Endothelial cell of umbilical vein (primary cell): ENCODE measurements around the gene HSP90B1. TPM values are rescaled to one million over a fixed set of nuclear protein-coding genes. Genes with fewer than 3 reads are reported as not detected.

ENCODE experiments used
- BruUV-seq: library from RNA; stranded (reverse); fragments of 400-500 nt; replicated peaks from 2 replicates; lab custom pipeline; 2021; lab: Mats Ljungman, UMichigan
- CTCF ChIA-PET: fragments of 300-600, 350-600 bp; sonication (Branson Sonifier 250); formaldehyde crosslinking; loops from one replicate; lab custom pipeline; 2021; ENCODE audit warnings: antibody characterized with exemption, inconsistent platforms; lab: Charles Lee
- POLR2A ChIA-PET: fragments of 300-600, 350-600 bp; sonication (Branson Sonifier 250); formaldehyde crosslinking; loops from one replicate; lab custom pipeline; 2021; ENCODE audit warnings: antibody characterized with exemption, inconsistent platforms; lab: Charles Lee
- DNase-seq: peaks from one replicate; pipeline ENCODE4 v3.0.0-alpha.2; 2011; ENCODE audit warnings: low read depth, low spot score
- FAIRE-seq: peaks from 2 replicates; lab custom pipeline; 2011; peaks lifted over from hg19 to GRCh38; lab: Jason Lieb, UNC
- H2AFZ ChIP-seq: 2 replicates; pipeline ENCODE4 v1.6.0; 2012; ENCODE audit warnings: low read depth, low read length, control low read depth, inconsistent platforms
- H3K27ac ChIP-seq: 2 replicates; pipeline ENCODE4 v1.5.1; 2011; ENCODE audit warnings: low read depth, mild to moderate bottlenecking, control low read depth, low read length, moderate library complexity; ENCODE audit not compliant: insufficient read depth
- H3K27me3 ChIP-seq, 2 experiments: 2 replicates each; pipeline versions ENCODE4 v1.6.0 to v1.6.1; 2011; ENCODE audit warnings: low read length in 2 of 2, mixed read lengths in 1 of 2; ENCODE audit not compliant: control insufficient read depth in 2 of 2, insufficient read depth in 2 of 2
- H3K36me3 ChIP-seq, 2 experiments: 2 replicates in 1 of 2; 3 replicates in 1 of 2; pipeline ENCODE4 v1.5.1; 2011; ENCODE audit warnings: low read length in 2 of 2, mild to moderate bottlenecking in 1 of 2, moderate library complexity in 1 of 2; ENCODE audit not compliant: control insufficient read depth in 2 of 2, insufficient read depth in 2 of 2; ENCODE audit errors: extremely low read depth in 1 of 2
- H3K4me1 ChIP-seq: 3 replicates; pipeline ENCODE4 v1.5.1; 2011; ENCODE audit warnings: mild to moderate bottlenecking, low read length; ENCODE audit not compliant: control insufficient read depth, insufficient read depth; ENCODE audit errors: extremely low read depth
- H3K4me2 ChIP-seq: 2 replicates; pipeline ENCODE4 v1.6.1; 2011; ENCODE audit warnings: low read length, control low read depth, mixed read lengths; ENCODE audit not compliant: insufficient read depth
- H3K4me3 ChIP-seq, 3 experiments: fragments of 200-600 bp in 1 of 3; sonication (generic), shearing (Covaris generic) in 1 of 3; replicated peaks in 1 of 3; 2 replicates each; pipeline ENCODE4 v1.5.1; 2011 to 2016; ENCODE audit warnings: control low read depth in 3 of 3, low read length in 3 of 3, mild to moderate bottlenecking in 2 of 3, inconsistent platforms in 1 of 3, low read depth in 1 of 3, moderate library complexity in 1 of 3; ENCODE audit not compliant: insufficient read depth in 1 of 3
- H3K79me2 ChIP-seq: 2 replicates; pipeline ENCODE4 v1.6.0; 2012; ENCODE audit warnings: low read length, inconsistent platforms; ENCODE audit not compliant: control insufficient read depth, insufficient read depth
- H3K9ac ChIP-seq: replicated peaks from 2 replicates; pipeline ENCODE3; 2011; ENCODE audit warnings: low read length, control low read depth; ENCODE audit not compliant: insufficient read depth; ENCODE audit errors: extremely low read depth
- H3K9me1 ChIP-seq: replicated peaks from 3 replicates; pipeline ENCODE4 v1.6.0; 2011; ENCODE audit warnings: mild to moderate bottlenecking, low read length; ENCODE audit not compliant: control insufficient read depth, insufficient read depth; ENCODE audit errors: extremely low read depth
- H3K9me3 ChIP-seq: replicated peaks from 2 replicates; pipeline ENCODE4 v1.5.1; 2012; ENCODE audit warnings: low read length, inconsistent platforms; ENCODE audit not compliant: control insufficient read depth, insufficient read depth
- H4K20me1 ChIP-seq: replicated peaks from 2 replicates; pipeline ENCODE3; 2011; ENCODE audit warnings: mild to moderate bottlenecking, low read length; ENCODE audit not compliant: control insufficient read depth, insufficient read depth; ENCODE audit errors: extremely low read depth
- CTCF ChIP-seq, 2 donors: IDR thresholded peaks; 1 replicate in 1 of 2; 2 replicates in 1 of 2; pipeline ENCODE4 v1.5.1; 2011; ENCODE audit warnings: low read length in 2 of 2, mild to moderate bottlenecking in 2 of 2, moderate library complexity in 2 of 2, control low read depth in 1 of 2, inconsistent platforms in 1 of 2, low read depth in 1 of 2; ENCODE audit not compliant: insufficient read depth in 1 of 2; ENCODE audit errors: extremely low read depth in 1 of 2
- EZH2 ChIP-seq: IDR thresholded peaks from 2 replicates; pipeline ENCODE4 v1.6.1; 2012; ENCODE audit warnings: borderline replicate concordance, low read depth, mild to moderate bottlenecking, moderate library complexity, low read length, inconsistent platforms; ENCODE audit not compliant: severe bottlenecking
- FOS ChIP-seq: IDR thresholded peaks from 2 replicates; pipeline ENCODE4 v1.6.1; 2011; ENCODE audit warnings: mild to moderate bottlenecking, low read length, moderate library complexity, borderline replicate concordance; ENCODE audit not compliant: insufficient read depth
- GATA2 ChIP-seq: IDR thresholded peaks from 2 replicates; pipeline ENCODE4 v1.7.0; 2011; ENCODE audit warnings: low read depth, mild to moderate bottlenecking, moderate library complexity, mixed read lengths, low read length; ENCODE audit not compliant: insufficient read length, insufficient read depth
- MAX ChIP-seq: IDR thresholded peaks from 2 replicates; pipeline ENCODE4 v1.6.1; 2011; ENCODE audit not compliant: insufficient read depth, insufficient read length
- POLR2A ChIP-seq: IDR thresholded peaks from 2 replicates; pipeline ENCODE4 v1.6.1; 2012; ENCODE audit warnings: low read depth, mild to moderate bottlenecking, control low read depth, low read length
- POLR2AphosphoS5 ChIP-seq: IDR thresholded peaks from 2 replicates; pipeline ENCODE4 v1.6.1; 2012; ENCODE audit warnings: low read depth, mild to moderate bottlenecking, control low read depth, low read length, moderate library complexity; ENCODE audit not compliant: insufficient read depth
- dilution Hi-C: fragments of 300-500 bp; cut with MboI; formaldehyde crosslinking; loops from one replicate; pipeline ENCODE4 v1.15.0; 2019; ENCODE audit warnings: low sequenced_read_pairs; ENCODE audit not compliant: extremely low pct_ligation_motif_present
- intact Hi-C: fragments of 100-400 bp; cut with micrococcal nuclease; formaldehyde crosslinking; loops from one replicate; pipeline ENCODE4 v1.10.0; 2022
- polyA plus RNA-seq, 4 experiments: library from polyadenylated mRNA; depleted of rRNA in 3 of 4; stranded (reverse) in 3 of 4; unstranded in 1 of 4; fragments of >200 nt; gene quantifications; 2 replicates each; pipeline versions ENCODE4 v1.2.1 to v1.2.3, GENCODE V29; 2011 to 2012; ENCODE audit warnings: missing spikeins in 1 of 4
- total RNA-seq: library from RNA; stranded (reverse); gene quantifications from 2 replicates; pipeline ENCODE4 v1.2.3, GENCODE V29; 2021

HSP90B1 gene
- total and polyA plus RNA-seq, 2 donors (not counting 3 experiments of a cell fraction or from before 2014, with no cell fraction given), result 310 to 1,310 TPM

- dilution Hi-C loops, result no loop called here
- no peak overlapping the region for H3K4me3 ChIP-seq
- H3K79me2 ChIP-seq, result no peaks in the 10 kb centered on the region
- no peaks in the 10 kb centered on the region for H3K36me3 ChIP-seq
- ChIA-PET POLR2A (no interaction called here), CTCF (interaction anchor here (0.7 to 1.9 kb wide), 12 partner anchors 13 to 293 kb away, joined by 3 to 32 read pairs (median 4); partner anchors contain the start of gene HSP90B1)
- TF ChIP-seq CTCF (IDR thresholded peaks at IDR 0.05; ENCODE audit: extremely low read depth in 1 of 2, insufficient read depth in 1 of 2, low read depth in 1 of 2, low read length in 2 of 2) (peak in 1 of 2 donors; percentile 25), POLR2AphosphoS5 (no peak)
- FAIRE-seq (peak; percentile 77), DNase-seq (peak; percentile 72)
- no peak overlapping the region for H3K27ac ChIP-seq
- no peaks in the 10 kb centered on the region for H4K20me1 ChIP-seq
- no peak overlapping the region for H2AFZ ChIP-seq
- H3K4me2 ChIP-seq, result no peak overlapping the region
- intact Hi-C loops, result loop anchor here (1.0 kb wide), 1 partner anchor 225 kb away; no protein-coding TSS in a partner anchor
- no peaks in the 10 kb centered on the region for H3K9me3 ChIP-seq
- peaks cover 6% of the 10 kb centered on the region for H3K4me1 ChIP-seq
- H3K9ac ChIP-seq, result no peak overlapping the region
- no peaks in the 10 kb centered on the region for H3K9me1 ChIP-seq
- peaks cover 0 to 7% of the 10 kb centered on the region in 2 experiments for H3K27me3 ChIP-seq
- BruUV-seq, result no TSS peak
Measured at GRCh38 chr12:103884316-103884715, 45.9 kb upstream of the HSP90B1 start.

- Histone ChIP-seq H3K36me3 (no peaks in the 10 kb centered on the region), H3K4me3 (no peak overlapping the region), H3K9me3 (no peaks in the 10 kb centered on the region), H3K9me1 (no peaks in the 10 kb centered on the region), H4K20me1 (no peaks in the 10 kb centered on the region), H3K79me2 (no peaks in the 10 kb centered on the region), H3K27ac (no peak overlapping the region), H3K4me2 (no peak overlapping the region), H2AFZ (no peak overlapping the region), H3K4me1 (no peaks in the 10 kb centered on the region), H3K9ac (no peak overlapping the region), H3K27me3 (peaks cover 0 to 9% of the 10 kb centered on the region in 2 experiments)
- ChIA-PET CTCF (interaction anchor here (1.0 kb wide), 1 partner anchor 223 kb away, joined by 3 read pairs; no protein-coding TSS in a partner anchor), POLR2A (no interaction called here)
- BruUV-seq, result no TSS peak
- no peak for TF ChIP-seq POLR2AphosphoS5
- TF ChIP-seq FOS, result no peak
- no peak for TF ChIP-seq MAX
- TF ChIP-seq GATA2, result no peak
- TF ChIP-seq POLR2A, result no peak
- no peak for TF ChIP-seq EZH2
- DNase-seq (no peak), FAIRE-seq (no peak)
- dilution Hi-C loops, result no loop called here
- intact Hi-C loops, result no loop called here
Measured at GRCh38 chr12:103886195-103886797, 43.9 kb upstream of the HSP90B1 start.
